ENCODE data around the gene BEST4. TPM values are rescaled to one million over a fixed set of nuclear protein-coding genes. Genes with fewer than 3 reads are reported as not detected.

The BEST4 gene
- total and polyA plus RNA-seq, 2 of the 13 experiments (the other 11 are each of a cell fraction or from before 2014, with no cell fraction given) = 0.77 to 1.4 TPM

DNA sequence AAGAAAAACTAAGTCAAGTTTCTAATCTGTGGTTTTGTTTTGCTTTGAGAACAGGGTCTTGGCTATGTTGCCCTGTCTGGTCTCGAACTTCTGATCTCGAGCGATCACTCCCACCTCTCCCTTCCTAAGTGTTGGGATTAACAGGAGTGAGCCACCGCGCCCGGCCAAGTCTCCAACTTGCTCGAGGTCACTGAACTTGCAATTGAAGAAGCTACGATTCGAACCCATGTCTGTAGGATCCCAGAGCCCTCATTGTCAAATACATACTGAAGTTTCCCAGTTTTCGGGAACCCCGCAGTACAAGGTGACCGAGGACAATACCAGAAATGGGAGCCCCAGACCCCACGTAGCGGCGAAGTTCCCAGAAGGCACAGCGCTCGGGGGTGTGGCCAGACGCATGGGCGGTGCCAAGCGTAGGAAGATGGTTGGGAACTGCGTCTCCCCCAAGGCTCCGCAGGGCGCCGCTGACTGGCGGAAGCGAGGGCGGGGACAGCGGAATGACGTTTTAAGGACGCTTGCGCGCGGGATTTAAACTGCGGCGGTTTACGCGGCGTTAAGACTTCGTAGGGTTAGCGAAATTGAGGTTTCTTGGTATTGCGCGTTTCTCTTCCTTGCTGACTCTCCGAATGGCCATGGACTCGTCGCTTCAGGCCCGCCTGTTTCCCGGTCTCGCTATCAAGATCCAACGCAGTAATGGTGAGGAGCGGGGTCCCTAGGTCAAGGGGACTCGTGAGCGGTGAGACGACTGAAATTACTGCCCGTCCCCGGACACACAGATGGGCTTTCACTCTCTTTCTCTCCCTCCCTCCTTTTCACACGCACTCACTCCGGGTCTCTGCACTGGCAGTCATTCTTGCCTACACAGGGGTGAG is 48.4 kb downstream of the BEST4 start, which contains the start of gene KIF2C (continued):
- TF ChIP-seq KDM3A (CRISPR knock-in tag; IDR thresholded peaks at IDR 0.05; ENCODE audit: low read depth) (0 out of 2 replicates have a peak, but pooled peaks have one; percentile 26), ZBTB42 (CRISPR knock-in tag; IDR thresholded peaks at IDR 0.05) (0 out of 2 replicates have a peak, but pooled peaks have one; percentile 32), FOXP1 (IDR thresholded peaks at IDR 0.05) (no peak), FOXP1 (CRISPR knock-in tag; IDR thresholded peaks at IDR 0.05) (0 out of 2 replicates have a peak, but pooled peaks have one; percentile 4), DR1 (CRISPR knock-in tag; IDR thresholded peaks at IDR 0.05) (peak; percentile 76), XRCC5 (optimal IDR thresholded peaks at IDR 0.05; ENCODE audit: low read length) (peak; percentile 16), CBX5 (CRISPR knock-in tag; IDR thresholded peaks at IDR 0.05; ENCODE audit: borderline replicate concordance) (no peak), POLR2A (IDR thresholded peaks at IDR 0.05; ENCODE audit: insufficient read depth in 1 of 2, low read depth in 2 of 2, low read length in 2 of 2) (peak; percentile 84 to 91), ZNF572 (CRISPR knock-in tag; IDR thresholded peaks at IDR 0.05) (peak; percentile 43; the same call in 1 of the 2 replicates), TARDBP (CRISPR knock-in tag; IDR thresholded peaks at IDR 0.05) (peak; percentile 59; the same call in 1 of the 2 replicates), ADNP (CRISPR knock-in tag; IDR thresholded peaks at IDR 0.05) (peak; percentile 48; the same call in 1 of the 2 replicates), ZNF564 (CRISPR knock-in tag; IDR thresholded peaks at IDR 0.05) (0 out of 2 replicates have a peak, but pooled peaks have one; percentile 29), KAT8 (CRISPR knock-in tag; IDR thresholded peaks at IDR 0.05) (peak; percentile 88), ZNF556 (CRISPR knock-in tag; IDR thresholded peaks at IDR 0.05; ENCODE audit: borderline replicate concordance) (no peak), NKX3-1 (CRISPR knock-in tag; IDR thresholded peaks at IDR 0.05) (0 out of 2 replicates have a peak, but pooled peaks have one; percentile 42)
- TF ChIP-seq, protein P1, sequence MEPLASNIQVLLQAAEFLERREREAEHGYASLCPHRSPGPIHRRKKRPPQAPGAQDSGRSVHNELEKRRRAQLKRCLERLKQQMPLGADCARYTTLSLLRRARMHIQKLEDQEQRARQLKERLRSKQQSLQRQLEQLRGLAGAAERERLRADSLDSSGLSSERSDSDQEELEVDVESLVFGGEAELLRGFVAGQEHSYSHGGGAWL (CRISPR knock-in tag; IDR thresholded peaks at IDR 0.05) = 0 out of 2 replicates have a peak, but pooled peaks have one; percentile 57
- TF ChIP-seq, protein P2, sequence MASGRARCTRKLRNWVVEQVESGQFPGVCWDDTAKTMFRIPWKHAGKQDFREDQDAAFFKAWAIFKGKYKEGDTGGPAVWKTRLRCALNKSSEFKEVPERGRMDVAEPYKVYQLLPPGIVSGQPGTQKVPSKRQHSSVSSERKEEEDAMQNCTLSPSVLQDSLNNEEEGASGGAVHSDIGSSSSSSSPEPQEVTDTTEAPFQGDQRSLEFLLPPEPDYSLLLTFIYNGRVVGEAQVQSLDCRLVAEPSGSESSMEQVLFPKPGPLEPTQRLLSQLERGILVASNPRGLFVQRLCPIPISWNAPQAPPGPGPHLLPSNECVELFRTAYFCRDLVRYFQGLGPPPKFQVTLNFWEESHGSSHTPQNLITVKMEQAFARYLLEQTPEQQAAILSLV (CRISPR knock-in tag; IDR thresholded peaks at IDR 0.05; ENCODE audit: borderline replicate concordance) = peak; percentile 81; the same call in 1 of the 2 replicates
- TF ChIP-seq, protein P3, sequence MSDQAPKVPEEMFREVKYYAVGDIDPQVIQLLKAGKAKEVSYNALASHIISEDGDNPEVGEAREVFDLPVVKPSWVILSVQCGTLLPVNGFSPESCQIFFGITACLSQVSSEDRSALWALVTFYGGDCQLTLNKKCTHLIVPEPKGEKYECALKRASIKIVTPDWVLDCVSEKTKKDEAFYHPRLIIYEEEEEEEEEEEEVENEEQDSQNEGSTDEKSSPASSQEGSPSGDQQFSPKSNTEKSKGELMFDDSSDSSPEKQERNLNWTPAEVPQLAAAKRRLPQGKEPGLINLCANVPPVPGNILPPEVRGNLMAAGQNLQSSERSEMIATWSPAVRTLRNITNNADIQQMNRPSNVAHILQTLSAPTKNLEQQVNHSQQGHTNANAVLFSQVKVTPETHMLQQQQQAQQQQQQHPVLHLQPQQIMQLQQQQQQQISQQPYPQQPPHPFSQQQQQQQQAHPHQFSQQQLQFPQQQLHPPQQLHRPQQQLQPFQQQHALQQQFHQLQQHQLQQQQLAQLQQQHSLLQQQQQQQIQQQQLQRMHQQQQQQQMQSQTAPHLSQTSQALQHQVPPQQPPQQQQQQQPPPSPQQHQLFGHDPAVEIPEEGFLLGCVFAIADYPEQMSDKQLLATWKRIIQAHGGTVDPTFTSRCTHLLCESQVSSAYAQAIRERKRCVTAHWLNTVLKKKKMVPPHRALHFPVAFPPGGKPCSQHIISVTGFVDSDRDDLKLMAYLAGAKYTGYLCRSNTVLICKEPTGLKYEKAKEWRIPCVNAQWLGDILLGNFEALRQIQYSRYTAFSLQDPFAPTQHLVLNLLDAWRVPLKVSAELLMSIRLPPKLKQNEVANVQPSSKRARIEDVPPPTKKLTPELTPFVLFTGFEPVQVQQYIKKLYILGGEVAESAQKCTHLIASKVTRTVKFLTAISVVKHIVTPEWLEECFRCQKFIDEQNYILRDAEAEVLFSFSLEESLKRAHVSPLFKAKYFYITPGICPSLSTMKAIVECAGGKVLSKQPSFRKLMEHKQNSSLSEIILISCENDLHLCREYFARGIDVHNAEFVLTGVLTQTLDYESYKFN (CRISPR knock-in tag; conservative IDR thresholded peaks at IDR 0.05) = peak; percentile 56
- TF ChIP-seq, protein P4, sequence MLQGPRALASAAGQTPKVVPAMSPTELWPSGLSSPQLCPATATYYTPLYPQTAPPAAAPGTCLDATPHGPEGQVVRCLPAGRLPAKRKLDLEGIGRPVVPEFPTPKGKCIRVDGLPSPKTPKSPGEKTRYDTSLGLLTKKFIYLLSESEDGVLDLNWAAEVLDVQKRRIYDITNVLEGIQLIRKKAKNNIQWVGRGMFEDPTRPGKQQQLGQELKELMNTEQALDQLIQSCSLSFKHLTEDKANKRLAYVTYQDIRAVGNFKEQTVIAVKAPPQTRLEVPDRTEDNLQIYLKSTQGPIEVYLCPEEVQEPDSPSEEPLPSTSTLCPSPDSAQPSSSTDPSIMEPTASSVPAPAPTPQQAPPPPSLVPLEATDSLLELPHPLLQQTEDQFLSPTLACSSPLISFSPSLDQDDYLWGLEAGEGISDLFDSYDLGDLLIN (CRISPR knock-in tag; IDR thresholded peaks at IDR 0.05; ENCODE audit: borderline replicate concordance) = peak; percentile 80; the same call in 1 of the 2 replicates
- TF ChIP-seq, protein P5, sequence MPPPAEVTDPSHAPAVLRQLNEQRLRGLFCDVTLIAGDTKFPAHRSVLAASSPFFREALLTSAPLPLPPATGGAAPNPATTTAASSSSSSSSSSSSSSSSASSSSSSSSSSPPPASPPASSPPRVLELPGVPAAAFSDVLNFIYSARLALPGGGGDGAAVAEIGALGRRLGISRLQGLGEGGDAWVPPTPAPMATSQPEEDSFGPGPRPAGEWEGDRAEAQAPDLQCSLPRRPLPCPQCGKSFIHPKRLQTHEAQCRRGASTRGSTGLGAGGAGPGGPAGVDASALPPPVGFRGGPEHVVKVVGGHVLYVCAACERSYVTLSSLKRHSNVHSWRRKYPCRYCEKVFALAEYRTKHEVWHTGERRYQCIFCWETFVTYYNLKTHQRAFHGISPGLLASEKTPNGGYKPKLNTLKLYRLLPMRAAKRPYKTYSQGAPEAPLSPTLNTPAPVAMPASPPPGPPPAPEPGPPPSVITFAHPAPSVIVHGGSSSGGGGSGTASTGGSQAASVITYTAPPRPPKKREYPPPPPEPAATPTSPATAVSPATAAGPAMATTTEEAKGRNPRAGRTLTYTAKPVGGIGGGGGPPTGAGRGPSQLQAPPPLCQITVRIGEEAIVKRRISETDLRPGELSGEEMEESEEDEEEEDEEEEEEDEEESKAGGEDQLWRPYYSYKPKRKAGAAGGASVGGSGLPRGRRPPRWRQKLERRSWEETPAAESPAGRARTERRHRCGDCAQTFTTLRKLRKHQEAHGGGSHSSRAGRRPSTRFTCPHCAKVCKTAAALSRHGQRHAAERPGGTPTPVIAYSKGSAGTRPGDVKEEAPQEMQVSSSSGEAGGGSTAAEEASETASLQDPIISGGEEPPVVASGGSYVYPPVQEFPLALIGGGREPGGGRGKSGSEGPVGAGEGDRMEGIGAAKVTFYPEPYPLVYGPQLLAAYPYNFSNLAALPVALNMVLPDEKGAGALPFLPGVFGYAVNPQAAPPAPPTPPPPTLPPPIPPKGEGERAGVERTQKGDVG (CRISPR knock-in tag; IDR thresholded peaks at IDR 0.05; ENCODE audit: borderline replicate concordance) = 0 out of 2 replicates have a peak, but pooled peaks have one; percentile 27

All from HepG2 (cell line).